NCI-H1048 (cell line): ENCODE measurements around the gene FOXK2.

Experiments used
- DNase-seq: peaks from one replicate; lab custom pipeline; 2025; lab: John Stamatoyannopoulos, UW

FOXK2 gene

DNA sequence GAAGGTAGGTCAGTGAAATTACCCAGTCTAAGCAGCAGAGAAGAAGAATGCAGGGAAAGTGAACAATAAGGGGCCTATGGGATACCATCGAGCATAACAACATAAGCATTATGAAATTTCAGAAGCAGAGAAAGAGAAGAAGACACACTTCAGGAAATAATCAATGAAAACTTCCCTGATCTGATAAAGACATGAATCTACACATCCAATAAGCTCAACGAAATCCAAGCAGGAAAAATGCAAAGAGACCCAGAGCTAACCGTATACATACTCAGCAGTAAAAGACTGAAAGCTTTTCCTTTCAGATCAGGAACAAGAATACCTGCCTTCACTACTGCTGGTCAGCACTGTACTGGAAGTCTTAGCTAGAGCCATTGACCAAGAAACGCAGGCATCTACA lies 90.1 kb downstream of the FOXK2 start:
- no peak for DNase-seq

DNA sequence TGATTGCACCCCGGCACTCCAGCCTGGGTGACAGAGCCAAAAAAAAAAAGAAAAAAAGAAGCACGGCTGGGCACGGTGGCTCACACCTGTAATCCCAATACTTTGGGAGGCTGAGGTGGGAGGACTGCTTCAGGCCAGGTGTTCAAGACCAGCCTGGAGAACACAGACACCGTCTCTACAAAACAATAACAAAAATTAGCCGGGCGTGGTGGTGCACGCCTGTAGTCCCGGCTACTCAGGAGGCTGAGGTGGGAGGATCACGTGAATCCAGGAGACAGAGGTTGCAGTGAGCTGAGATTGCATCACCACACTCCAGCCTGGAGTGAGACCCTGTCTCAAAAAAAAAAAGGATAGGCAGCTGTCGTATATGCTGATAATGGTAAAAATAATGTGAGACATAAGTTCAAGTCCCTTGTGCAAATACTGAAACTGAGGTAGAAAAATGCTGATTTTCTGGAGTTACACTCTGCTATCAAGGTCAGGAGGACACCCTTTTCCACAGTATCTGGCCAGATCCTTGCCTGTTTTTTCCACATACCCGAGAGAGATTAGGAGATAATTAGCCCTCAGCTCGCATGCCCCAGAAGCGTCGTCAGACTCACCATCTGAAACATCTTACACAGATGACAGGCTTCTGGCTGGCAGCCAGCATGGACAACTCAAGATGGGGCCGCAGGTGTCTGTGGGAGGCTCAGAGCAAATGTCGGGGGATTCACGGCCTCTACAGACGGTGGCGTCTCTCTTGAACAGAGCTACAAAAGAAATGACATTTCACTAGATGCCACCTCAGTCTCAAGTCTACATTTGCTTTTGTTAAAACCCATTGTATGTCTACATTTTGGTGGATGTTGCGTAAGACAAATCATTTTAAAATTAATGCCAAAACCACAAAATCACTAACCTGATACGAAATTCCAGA lies 91.9 kb downstream of the FOXK2 start:
- DNase-seq = no peak

DNA sequence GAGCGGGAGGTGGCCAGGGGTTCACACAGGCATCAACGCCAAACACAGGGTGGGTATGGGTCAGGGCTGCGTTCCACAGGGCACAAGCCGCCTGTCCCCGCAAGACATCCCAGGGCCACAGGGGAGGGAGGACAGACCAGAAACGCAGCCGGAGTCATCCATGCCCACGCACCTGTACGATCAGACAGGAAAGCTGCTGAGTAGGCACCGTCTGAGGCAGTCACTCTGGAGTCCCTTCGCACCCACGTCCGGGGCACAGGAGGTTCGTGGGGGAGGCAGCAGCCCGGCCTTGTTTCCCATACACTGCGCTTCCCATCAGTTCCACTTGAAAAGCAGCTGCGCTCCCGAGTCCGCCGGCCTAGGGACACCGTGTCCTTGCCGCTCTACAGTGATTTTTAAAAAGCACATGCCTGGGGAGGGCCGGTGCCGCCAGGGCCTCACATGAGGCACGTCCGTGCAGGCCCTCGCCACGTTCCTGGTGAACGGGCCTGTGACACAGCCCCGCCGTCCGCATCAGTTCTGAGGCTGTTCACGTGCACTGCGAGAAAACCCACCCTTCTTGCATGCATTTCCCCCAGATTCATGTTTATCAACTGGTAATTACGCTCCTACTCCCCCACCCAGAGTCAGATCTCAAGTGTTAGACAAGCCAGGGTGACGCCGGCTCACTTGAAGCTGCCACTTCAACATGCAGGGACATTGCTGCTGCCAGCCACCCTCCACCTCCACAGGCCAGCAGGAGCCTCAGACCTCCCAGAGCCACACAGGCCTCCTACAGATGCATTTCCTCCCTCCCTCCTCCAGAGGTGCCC lies 94.0 kb downstream of the FOXK2 start:
- no peak for DNase-seq

DNA sequence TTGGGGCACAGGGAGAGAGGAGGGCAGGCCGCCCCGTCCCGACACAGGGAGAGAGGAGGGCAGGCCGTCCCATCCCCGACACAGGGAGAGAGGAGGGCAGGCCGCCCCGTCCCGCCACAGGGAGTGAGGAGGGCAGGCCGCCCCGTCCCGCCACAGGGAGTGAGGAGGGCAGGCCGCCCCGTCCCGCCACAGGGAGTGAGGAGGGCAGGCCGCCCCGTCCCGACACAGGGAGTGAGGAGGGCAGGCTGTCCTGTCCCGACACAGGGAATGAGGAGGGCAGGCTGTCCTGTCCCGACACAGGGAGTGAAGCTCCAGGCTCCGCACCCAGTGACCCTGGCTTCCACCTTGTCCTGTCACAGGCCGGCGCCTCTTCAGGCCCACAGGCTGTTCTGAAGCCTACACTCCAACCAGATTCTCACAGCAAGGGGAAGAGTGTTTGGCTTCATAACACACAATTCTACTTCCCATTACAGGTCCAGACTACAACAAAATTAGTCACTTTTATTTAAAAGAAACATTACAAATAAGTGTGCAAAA lies 94.6 kb downstream of the FOXK2 start:
- no peak for DNase-seq

DNA sequence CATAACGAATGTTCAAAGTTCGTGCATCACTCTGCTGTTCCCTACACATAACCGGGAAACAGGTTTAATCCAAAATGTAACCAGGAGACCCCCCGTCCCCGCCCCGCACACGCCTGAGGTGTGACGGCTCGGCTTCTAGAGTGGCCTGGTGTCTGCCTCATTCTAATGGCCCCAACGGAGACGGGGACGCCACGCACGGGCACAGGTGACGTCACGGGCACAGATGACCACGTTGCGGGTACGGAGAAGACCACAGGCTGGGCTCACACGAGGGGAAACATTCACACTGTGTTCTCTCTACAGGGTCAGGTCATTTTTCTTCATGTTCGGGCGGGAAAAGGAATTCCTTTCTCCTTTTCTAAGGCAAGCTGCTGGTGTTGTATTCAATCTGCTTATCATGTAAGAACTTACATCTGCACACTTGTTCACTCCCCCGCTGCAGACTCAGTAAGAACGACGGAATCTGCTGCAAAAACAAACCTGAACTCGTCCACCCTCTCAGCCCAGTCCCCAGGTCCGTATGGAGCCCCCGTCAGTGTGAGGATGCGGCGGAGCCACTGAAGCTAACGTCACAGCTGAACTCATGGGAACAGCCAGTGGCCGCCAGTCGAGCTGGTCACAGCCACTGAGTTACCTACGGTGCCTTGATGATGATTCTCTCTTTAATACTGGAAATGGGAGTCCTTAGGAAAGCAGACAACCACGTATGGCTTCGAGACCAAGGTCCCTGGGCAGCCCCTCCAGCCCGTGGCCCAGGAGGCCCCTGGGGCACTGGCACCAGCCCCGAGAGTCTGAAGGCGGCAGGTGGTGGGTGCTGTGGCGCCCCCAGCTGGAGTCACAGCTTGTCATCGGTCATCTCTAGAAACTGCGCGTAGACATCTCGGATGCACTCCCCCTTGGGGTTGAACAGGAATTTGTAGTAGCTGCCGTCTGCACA lies 95.8 kb downstream of the FOXK2 start:
- DNase-seq = no peak

DNA sequence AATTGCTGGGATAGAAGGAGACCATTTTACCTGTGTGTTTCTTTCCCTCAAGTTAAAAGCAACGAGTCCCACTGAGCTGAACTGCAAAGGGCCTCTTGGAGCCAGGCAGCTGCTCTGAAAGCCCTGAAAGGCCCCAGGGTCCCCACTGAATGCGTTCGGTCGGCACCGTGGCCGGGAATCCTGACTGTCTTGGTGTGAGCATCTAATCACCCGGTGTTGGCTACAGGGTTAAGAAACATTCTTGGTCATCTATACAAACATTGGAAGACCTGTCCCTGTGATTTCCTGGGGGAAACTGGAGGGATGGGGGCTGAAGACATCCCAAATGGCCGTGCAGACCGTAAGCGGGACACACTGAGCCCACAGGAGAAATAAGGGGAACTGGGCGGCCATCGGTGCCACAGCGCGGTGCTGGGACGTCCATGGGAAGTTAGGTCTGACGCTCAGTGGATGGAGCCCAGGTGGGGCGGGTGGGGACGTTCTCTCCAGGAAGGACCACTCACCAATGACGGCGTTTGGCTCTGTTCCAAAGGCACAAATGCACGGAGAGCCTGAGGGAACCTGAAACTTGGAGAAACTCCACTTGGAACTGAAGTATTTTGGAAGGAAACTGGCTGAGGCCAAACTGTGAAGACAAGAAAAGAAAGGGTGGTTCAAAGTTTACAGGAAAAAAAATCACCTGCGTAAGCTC lies 96.6 kb downstream of the FOXK2 start:
- no peak for DNase-seq

DNA sequence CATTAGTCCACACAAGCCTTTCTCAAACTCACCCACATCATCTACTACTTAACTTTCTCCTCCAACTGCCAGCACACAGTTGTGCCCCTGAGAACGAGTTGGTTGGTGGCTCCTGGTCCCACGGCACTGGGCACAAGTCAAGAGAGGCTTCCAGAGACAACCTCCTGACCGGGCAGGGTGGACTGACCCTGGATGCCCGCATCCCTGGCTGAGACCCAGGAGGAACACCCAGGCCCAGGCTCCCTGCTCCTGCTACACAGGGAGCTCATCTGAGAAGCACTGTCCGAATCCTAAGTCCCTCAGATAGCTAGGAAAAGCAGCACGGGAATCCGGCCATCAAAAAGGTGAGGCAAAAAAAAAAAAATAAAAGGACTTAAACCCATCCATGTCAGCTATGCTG lies 99.7 kb downstream of the FOXK2 start:
- DNase-seq = no peak

DNA sequence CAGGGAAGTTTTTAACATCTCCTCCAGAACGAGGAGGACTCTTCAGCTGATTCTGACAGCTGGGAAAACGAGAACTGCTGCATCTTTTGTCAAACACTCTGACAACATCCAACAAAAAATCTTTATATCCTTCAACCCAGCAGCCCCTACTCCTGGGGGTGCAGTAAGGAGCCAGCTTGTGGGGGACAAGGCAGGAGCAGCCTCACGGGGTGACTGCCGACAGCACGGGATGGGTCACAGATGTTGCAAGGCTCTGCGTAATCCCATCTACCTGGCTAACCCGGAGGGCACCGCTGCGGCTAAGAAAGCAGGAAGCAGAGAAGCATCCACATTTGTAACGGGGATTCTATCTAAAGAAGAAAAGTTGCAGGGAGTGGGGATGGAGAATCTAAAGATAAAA lies 100.1 kb downstream of the FOXK2 start:
- no peak for DNase-seq

DNA sequence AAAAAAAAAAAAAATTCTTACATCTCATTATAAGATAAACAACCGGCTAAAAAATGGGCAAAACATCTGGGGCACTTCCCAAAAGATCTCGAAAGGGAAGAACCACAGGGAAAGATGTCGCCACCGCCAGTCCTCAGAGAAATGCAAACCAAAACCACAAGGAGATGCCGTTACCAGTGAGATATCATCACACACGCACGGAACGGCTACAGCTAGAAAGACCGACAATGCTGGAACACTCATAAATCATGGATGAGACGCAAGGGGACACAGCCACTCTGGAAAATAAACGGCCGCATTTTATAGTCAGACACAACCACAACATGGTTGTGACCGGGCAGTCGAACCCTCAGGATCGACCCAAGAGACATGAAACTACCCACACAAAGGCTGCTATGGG lies 104.2 kb downstream of the FOXK2 start:
- DNase-seq = no peak

DNA sequence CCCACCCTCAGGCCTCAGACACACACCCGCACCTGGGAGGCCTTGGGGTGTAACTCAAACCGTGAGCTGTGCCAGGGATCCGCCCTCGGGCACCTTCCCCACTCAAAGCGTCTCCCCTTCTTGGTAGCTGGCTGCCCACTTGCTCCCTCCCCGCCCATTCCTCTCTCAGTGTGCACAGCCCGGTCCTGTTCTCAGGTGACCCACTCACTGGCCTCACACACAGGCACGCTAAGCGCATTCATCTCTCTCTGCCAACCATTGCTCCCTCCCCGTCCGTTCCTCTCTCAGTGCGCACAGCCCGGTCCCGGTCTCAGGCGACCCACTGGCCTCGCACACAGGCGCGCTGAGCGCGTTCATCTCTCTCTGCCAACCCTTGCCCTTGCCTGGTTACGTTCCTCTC lies 107.9 kb downstream of the FOXK2 start:
- DNase-seq = no peak

DNA sequence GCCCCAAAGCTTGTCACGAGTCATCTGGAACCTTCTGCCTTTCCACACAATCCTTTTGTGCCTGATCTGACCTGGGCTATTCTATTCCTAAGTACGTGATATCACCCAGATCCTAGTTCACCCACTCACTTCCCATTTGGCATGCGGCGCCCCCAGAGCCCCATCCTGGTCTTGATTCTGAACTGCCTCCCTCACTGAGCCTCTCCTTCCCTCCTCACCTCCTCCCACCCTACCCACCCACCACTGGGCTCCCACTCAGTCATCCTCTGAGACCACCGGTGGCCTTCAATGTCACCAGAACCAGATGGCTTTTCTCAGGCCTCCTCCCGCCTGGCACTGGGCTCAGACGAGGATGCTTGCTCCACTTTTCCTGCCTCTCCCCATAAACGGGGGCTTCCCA lies 110.2 kb downstream of the FOXK2 start:
- DNase-seq = no peak

DNA sequence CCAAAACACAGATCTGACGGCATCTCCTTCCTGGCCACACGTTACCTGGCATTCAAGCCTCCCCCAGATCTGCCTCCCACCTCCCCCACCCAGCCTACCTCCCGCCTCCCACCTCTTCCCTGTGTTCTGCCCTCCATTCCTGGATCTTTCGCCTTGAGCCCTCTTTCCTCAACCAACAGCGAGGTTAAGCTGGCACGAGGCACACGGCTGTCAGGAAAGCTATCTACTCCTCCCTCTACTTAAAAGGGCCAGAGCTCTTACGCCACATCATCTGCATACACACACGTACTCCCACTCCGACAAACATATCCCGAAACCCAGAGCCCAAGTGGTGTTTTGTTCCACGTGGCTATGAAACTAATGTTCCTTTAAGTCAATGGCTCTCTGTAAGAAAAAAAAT lies 110.7 kb downstream of the FOXK2 start:
- DNase-seq = no peak

DNA sequence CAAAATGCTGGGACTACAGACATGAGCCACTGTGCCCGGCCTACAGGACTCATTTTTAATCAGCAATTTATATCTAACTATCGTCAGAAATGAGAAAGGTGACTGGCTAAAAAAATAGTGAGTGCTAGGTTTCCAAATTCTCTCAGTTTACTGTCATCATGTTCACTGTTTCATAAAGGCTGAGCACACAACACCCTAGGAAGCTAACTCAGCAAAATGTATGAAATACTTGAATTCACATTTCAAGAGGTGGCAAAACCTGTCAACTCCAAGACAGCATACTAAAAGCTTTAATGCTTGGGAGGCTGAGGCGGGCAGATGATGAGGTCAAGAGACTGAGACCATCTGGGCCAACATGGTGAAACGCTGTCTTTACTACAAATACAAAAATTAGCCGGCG lies 112.0 kb downstream of the FOXK2 start:
- DNase-seq = no peak

DNA sequence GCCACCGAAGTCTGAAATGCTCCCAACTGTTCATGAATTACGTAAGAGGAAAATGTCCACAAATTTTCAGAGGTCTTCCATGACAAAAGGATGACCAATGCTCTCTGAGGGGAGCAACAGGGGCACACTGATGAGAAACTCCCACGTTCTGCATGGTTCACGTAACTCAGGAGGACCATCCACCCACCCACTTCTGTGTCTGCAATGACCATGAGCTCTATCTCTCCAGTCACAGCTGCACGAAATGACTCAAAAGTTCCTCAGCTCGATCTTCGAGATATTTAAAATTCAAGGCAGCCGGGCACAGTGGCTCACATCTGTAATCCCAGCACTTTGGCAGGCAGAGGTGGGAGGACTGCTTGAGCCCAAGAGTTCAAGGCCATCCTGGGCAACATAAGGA lies 112.9 kb downstream of the FOXK2 start:
- no peak for DNase-seq

DNA sequence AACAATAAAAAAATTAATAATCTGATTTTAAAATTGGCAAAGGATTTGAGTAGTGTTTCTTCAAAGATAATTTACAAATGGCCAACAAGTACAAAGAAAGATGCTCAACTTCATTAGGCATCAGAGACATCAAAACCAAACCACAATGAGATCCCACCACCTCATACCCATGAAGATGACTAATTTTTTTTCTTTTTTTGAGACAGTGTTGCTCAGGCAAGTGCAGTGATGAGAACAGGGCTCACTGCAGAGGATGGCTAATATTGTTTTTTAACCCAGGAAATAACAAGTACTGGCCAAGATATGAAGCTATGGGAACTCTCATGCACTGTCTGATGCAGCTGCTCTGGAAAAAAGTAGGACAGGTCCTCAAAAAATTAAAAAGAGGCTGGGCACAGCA lies 113.8 kb downstream of the FOXK2 start:
- no peak for DNase-seq

DNA sequence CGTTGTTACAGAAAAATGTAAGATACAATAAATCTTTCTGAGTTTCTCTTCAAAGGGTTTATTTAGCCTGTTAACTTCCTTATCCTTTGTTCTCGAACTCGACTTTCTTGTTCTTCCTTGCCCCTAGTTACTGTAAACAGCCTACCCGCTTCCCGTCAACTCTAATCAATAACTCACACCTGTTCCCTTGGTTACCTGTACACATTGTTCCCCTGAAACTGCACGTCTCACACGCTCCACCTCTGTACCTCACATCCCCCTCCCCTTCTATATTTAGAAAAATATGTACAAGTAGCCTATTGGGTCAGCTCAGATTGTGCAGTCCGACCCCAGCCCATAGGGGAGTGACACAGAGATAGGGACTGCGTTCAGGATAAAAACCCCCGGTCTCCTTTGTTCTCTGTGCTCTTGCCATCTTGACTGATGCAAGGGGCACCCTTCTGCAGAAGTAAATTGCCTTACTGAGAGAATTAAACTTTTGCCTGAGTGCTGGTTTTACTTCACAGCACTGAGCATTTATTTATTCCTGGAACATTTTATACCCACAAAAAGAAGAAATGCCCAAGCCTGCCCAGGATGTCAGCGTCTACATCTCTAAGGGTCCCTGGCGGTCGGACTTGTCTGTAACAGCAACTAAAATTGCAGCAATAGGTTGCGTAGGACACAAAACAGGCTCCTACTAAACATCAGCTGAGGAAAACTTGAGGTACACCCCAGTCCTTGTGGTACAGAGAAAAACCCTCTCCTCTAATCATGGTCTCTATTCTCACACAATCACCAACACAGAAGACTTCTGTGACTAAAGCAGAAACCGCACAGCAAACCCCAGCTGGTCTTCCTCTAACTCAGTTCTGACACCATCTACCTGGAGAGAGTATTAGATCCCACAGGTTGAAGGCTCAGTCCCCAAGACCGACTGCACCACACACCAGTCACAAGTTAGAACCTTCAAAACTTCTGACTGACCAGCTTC lies 117.4 kb downstream of the FOXK2 start:
- DNase-seq = no peak

DNA sequence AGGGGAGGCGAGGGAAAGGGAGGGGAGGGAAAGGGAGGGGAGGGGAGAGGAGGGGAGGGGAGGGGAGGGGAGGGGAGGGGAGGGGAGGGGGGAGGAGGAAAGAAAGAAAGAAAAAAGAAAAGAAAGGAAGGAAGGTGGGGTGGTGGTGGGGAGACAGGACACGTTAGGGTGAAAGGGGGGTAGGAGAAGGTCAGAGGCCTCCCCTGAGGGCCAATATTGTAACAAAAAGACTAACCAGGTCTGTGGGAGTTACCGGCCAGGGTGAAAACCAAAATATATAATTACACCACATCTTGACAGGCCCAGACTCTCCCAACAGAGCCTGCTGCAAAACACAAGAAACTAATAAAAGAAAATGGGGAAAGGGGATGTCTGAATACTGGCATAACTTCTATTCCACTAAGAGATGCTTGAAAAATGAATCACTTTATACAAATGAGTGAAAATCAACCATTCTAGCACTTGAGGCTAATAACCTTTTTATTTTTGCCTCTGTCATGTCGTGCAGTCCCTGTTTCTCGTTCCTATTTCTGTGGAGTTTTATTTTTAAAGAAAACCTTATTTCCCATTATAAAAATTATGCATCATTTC lies 118.7 kb downstream of the FOXK2 start:
- DNase-seq = no peak

DNA sequence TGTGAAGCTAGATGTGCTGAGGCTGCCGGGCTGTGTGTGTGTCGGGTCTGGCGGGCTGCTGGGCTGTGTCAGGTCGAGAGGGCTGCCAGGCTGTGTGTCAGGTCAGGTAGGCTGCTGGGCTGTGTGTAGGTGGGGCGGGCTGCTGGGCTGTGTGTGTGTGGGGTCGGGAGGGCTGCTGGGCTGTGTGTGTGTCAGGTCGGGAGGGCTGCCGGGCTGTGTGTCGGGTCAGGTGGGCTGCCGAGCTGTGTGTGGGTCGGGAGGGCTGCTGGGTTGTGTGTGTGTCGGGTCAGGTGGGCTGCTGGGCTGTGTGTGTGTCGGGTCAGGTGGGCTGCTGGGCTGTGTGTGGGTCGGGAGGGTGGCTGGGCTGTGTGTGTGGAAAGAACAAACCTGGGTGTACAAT lies 120.1 kb downstream of the FOXK2 start:
- no peak for DNase-seq

DNA sequence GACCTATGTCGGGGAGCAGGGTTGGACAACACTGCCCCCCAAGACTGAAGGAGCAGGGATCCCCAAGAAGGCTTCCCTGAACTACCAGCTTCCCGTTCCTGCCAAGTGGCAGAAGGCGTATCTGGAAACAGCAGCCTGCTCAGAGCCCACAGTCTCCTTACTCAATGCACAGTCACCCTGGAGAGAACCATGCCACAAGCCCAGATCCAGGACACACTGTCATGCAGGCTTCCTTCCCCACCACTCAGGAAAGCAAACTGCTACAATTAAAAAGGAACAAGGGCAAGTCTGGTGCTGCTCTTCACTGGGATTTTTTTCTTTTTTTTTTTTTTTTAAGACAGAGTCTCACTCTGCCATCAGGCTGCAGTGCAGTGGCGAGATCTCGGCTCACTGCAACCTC lies 120.5 kb downstream of the FOXK2 start:
- DNase-seq = no peak

DNA sequence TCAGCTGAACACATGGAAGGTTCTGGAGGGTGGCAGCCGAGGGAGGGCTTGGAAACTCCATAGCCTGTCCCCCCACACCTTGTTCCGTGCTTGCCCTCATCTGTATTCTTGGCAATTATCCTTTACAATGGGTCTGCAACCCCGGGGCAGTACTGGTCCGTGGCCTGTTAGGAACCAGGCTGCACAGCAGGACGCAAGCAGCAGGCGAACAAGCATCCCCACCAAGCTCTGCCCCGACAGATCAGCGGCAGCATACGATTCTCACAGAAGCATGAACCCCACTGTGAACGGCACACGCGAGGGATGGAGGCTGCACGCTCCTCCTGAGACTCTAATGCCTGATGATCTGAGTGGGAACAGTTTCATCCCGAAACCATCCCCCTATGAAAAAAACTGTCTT lies 122.5 kb downstream of the FOXK2 start:
- DNase-seq = no peak
